Stimulated activated CD8-positive, alpha-beta memory T cell treated with anti-CD3 and anti-CD28 coated beads, Interleukin-2, amount 100 ng/mL, for 48 hours (primary cell): ENCODE measurements around the gene BSND.
"Not testable (repeated sequence)": the region's sequence is repeated elsewhere in the genome, so short reads cannot be mapped to it uniquely, and the experiment has no call there.

Source experiments
- DNase-seq, 2 donors: peaks; one replicate each; pipeline ENCODE4 v3.0.0-alpha.2; 2020; ENCODE audit warnings: low read depth in 2 of 2

Gene BSND

GRCh38 chr1:54998677-54999076, at the start of gene BSND:
TSS of gene BSND (plus strand) at chr1:54998933. CDS start at chr1:54999187, 254 bp downstream.
- DNase-seq, result no peak

- no peak for DNase-seq
These were observed 49.7 kb upstream of the BSND start for GRCh38 chr1:54949053-54949452.

- no peak for DNase-seq
These were observed 48.7 kb upstream of the BSND start for GRCh38 chr1:54950006-54950368.

- DNase-seq, result peak; percentile 14 to 38
These were observed 48.2 kb upstream of the BSND start for GRCh38 chr1:54950369-54951163.

- DNase-seq, result no peak
These were observed 46.9 kb upstream of the BSND start for GRCh38 chr1:54951810-54952226.

- DNase-seq, result no peak
These were observed 45.6 kb upstream of the BSND start for GRCh38 chr1:54952950-54953718.

GRCh38 chr1:54953846-54954245, 44.9 kb upstream of the BSND start:
- no peak for DNase-seq

GRCh38 chr1:54955359-54955758, 43.4 kb upstream of the BSND start:
- DNase-seq, result no peak

GRCh38 chr1:54956726-54957125, 42.0 kb upstream of the BSND start:
- no peak for DNase-seq

GRCh38 chr1:54959241-54959640, 39.5 kb upstream of the BSND start:
- DNase-seq, result no peak

GRCh38 chr1:54962612-54963395, 35.9 kb upstream of the BSND start:
- DNase-seq, result no peak

GRCh38 chr1:54963829-54964228, 34.9 kb upstream of the BSND start:
- not testable (repeated sequence) for DNase-seq

GRCh38 chr1:54965624-54966340, 33.0 kb upstream of the BSND start:
- no peak for DNase-seq

- DNase-seq, result no peak
These were observed 31.4 kb upstream of the BSND start for GRCh38 chr1:54967372-54967771.

GRCh38 chr1:54968551-54968950, 30.2 kb upstream of the BSND start:
- DNase-seq, result no peak

GRCh38 chr1:54969879-54970278, 28.9 kb upstream of the BSND start:
- DNase-seq, result no peak

- DNase-seq, result no peak
These were observed 27.8 kb upstream of the BSND start for GRCh38 chr1:54970901-54971300.

GRCh38 chr1:54971317-54971791, 27.4 kb upstream of the BSND start:
- no peak for DNase-seq

- no peak for DNase-seq
These were observed 26.3 kb upstream of the BSND start for GRCh38 chr1:54972436-54972835.

GRCh38 chr1:54973205-54973921, 25.4 kb upstream of the BSND start:
- DNase-seq, result no peak
